Lung (tissue), 12 donors: ENCODE results near the gene DEAF1. TPM values are rescaled to one million over a fixed set of nuclear protein-coding genes. Genes with fewer than 3 reads are reported as not detected.

Experiments used
- ATAC-seq: fragments of 200-7000 bp; cut with Tn5 transposase; one replicate; pipeline ENCODE4 v1.9.1; 2020; ENCODE audit warnings: moderate number of reproducible peaks; ENCODE audit not compliant: insufficient read depth, low FRiP score
- DNase-seq, 3 donors: peaks; one replicate each; pipeline ENCODE4 v3.0.0-alpha.2; 2013 to 2017
- H3K27ac ChIP-seq, 2 donors: one replicate each; pipeline ENCODE4 v1.5.1; 2013; ENCODE audit warnings: mild to moderate bottlenecking in 2 of 2, moderate library complexity in 2 of 2, control low read depth in 1 of 2, inconsistent platforms in 1 of 2, low read depth in 1 of 2, low read length in 1 of 2
- H3K27me3 ChIP-seq, 3 donors: one replicate each; pipeline ENCODE4 v1.5.1; 2013; ENCODE audit warnings: low read length in 2 of 3; ENCODE audit not compliant: control insufficient read depth in 3 of 3, insufficient read depth in 3 of 3
- H3K36me3 ChIP-seq, 4 donors: one replicate each; pipeline ENCODE4 v1.5.1; 2013; ENCODE audit warnings: low read length in 4 of 4, mild to moderate bottlenecking in 1 of 4, moderate library complexity in 1 of 4; ENCODE audit not compliant: control insufficient read depth in 4 of 4, insufficient read depth in 4 of 4
- H3K4me1 ChIP-seq, 5 donors: one replicate each; pipeline ENCODE4 v1.5.1; 2013; ENCODE audit warnings: low read length in 5 of 5, mild to moderate bottlenecking in 2 of 5, moderate library complexity in 1 of 5; ENCODE audit not compliant: control insufficient read depth in 5 of 5, insufficient read depth in 5 of 5
- H3K4me3 ChIP-seq: one replicate; pipeline ENCODE4 v1.5.1; 2013; ENCODE audit warnings: mild to moderate bottlenecking, control low read depth, moderate library complexity
- H3K9ac ChIP-seq, 2 donors: one replicate each; pipeline ENCODE4 v1.5.1; 2013; ENCODE audit warnings: low read length in 2 of 2, control low read depth in 1 of 2; ENCODE audit not compliant: insufficient read depth in 1 of 2
- H3K9me3 ChIP-seq, 4 donors: one replicate each; pipeline ENCODE4 v1.5.1; 2013; ENCODE audit warnings: low read length in 3 of 4, mild to moderate bottlenecking in 1 of 4, moderate library complexity in 1 of 4; ENCODE audit not compliant: control insufficient read depth in 4 of 4, insufficient read depth in 3 of 4
- CTCF ChIP-seq: IDR thresholded peaks from 2 replicates; pipeline ENCODE4 v1.5.1; 2012; ENCODE audit warnings: mild to moderate bottlenecking; ENCODE audit errors: control extremely low read depth, extremely low read depth
- WGBS, 2 donors: extraction: QIAGEN DNeasy Blood & Tissue Kit; methylation state at CpG; one replicate each; pipeline ENCODE4 v1.1.7; 2013; 5-methylcytosine and 5-hydroxymethylcytosine counted together
- polyA plus RNA-seq, 2 donors: library from polyadenylated mRNA; stranded (reverse); fragments of 200-250 nt; gene quantifications; one replicate each; pipeline ENCODE4 v1.2.1, GENCODE V29; 2013
- total RNA-seq, 2 donors: library from RNA; depleted of rRNA in 1 of 2; stranded (reverse); fragments of >200 nt in 1 of 2; gene quantifications; one replicate each; pipeline ENCODE4 v1.2.1, GENCODE V29; 2014 to 2021
- donor health status: control.
- donor health status: control.
- donor health status: Bipolar disorder and iron deficiency.
- donor health status: healthy.
- donor health status: DM: yes; HTN: yes; CAD: no.

Gene DEAF1
- total and polyA plus RNA-seq, 4 donors: 18.5 to 33.1 (median 22.3) TPM

GRCh38 chr11:620935-621814 is 73.8 kb downstream of the DEAF1 start:
- no peaks in the 10 kb centered on the region for H3K9me3 ChIP-seq

GRCh38 chr11:620201-620600 is 74.8 kb downstream of the DEAF1 start:
- ATAC-seq: no peak
- Histone ChIP-seq H3K9ac (no peak overlapping the region), H3K4me3 (no peak overlapping the region), H3K36me3 (peaks cover 0 to 4% (median 0%) of the 10 kb centered on the region in 4 donors), H3K27ac (no peak overlapping the region), H3K9me3 (no peaks in the 10 kb centered on the region), H3K4me1 (peaks cover 0 to 3% (median 2%) of the 10 kb centered on the region in 5 donors), H3K27me3 (no peaks in the 10 kb centered on the region)
- WGBS, 2 donors: 95 to 96% methylated on average over 13 of the region's 13 CpGs
- no peak for TF ChIP-seq CTCF
- DNase-seq: no peak

More at GRCh38 chr11:620935-621814, 73.8 kb downstream of the DEAF1 start:
- ATAC-seq (no peak), DNase-seq (no peak)
- H3K27me3 ChIP-seq: peaks cover 0 to 6% (median 5%) of the 10 kb centered on the region in 3 donors
- no peak overlapping the region for H3K9ac ChIP-seq
- no peaks in the 10 kb centered on the region for H3K4me1 ChIP-seq
- WGBS, 2 donors: 72 to 73% methylated on average over 43 to 45 of the region's 45 CpGs
- H3K27ac ChIP-seq: no peak overlapping the region
- no peak for TF ChIP-seq CTCF
- no peak overlapping the region for H3K4me3 ChIP-seq
- peaks cover 0 to 4% (median 0%) of the 10 kb centered on the region in 4 donors for H3K36me3 ChIP-seq

DNA sequence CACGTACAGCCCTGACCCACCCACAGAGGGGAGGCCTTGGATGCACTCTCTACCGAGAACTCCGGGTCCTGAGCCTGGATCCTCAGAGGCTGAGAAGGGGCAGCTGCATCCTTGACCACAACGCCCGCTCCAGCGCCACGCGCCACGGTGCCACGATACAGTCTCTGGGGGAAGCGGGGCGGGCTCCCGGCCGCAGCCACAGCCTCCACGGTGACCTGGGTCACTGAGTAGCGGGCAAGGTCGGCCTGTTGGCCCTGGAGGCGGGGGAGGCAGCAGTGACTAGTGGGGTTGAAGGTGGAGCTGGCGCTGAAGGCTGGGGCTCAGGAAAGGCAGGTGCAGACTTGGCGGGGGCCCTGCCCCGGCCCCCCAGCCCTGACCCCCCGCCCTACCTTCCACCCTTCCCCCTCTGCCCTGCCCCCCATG is 75.4 kb downstream of the DEAF1 start:
- Histone ChIP-seq H3K4me1 (peaks cover 0 to 9% (median 5%) of the 10 kb centered on the region in 5 donors), H3K27ac (no peak overlapping the region), H3K27me3 (no peaks in the 10 kb centered on the region), H3K36me3 (peaks cover 0 to 8% (median 0%) of the 10 kb centered on the region in 4 donors), H3K9me3 (no peaks in the 10 kb centered on the region), H3K4me3 (no peak overlapping the region), H3K9ac (no peak overlapping the region)
- DNase-seq (no peak), ATAC-seq (no peak)
- TF ChIP-seq CTCF: no peak
- WGBS, 2 donors: 95 to 97% methylated on average over 19 to 22 of the region's 22 CpGs
